NCI-H187 treated with DMSO at 0.1 percent for 48 hours (cell line): ENCODE data around the gene TBXAS1.

Experiments used
- DNase-seq: peaks from one replicate; lab custom pipeline; 2025; lab: John Stamatoyannopoulos, UW

Gene TBXAS1

DNA sequence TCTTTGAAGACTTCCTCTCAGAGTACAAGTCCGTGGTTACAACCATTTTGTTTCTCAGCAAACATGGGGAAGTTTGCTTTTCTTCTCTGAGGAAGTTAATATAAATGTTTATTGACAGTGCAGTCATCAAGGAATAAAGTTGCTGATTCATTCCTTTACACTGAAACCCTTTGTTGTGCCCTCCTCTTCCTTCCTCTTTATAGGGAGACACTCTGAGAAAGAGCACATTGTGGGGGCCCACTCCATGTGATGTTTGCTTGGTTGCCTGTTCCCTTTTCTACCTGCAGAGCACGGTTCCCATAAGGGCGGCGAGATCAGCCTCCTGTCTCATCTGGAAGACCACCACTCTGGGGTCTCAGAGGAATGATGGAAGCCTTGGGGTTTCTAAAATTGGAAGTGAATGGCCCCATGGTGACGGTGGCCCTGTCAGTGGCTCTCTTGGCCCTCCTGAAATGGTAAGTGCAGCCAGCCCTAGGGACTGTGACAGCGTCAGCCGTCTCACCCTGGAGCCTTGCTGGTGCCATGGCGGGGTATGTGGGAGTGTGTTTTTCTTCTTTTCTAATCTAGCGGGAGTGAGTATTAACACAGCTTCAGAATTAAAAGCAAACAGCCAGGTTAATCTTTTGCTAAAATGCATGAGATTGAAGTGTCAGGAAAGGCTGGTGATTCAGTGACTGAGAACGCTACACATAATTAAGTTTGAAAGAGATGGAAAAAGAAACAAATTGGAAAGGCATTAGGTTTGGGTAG, at the start of gene TBXAS1:
Gene TBXAS1, plus strand, starts transcription at position 240 of the 750 bp plus-strand sequence. Its CDS starts 127 bp downstream, at position 367.
- no peak for DNase-seq

DNA sequence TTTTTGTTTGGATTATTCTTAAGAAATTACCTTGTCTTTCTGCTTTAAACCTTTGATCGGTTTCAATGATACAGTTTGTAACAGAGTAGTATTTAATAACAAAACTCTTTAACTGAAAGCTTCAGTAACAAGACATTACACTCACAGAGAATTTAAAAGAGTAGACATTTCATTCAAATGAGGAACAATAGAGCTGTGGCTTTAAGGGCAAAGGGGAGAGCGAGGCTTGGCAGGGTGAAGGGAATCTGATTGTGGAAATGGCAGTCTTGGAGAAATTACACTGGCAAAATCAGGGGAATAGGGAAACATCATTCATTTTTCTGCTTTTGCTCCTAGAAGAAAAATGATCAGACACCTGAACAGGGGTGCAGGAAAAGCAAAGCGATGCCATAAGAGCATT, 46.1 kb upstream of the TBXAS1 start:
- DNase-seq, result no peak

- DNase-seq, result no peak
These were observed 45.2 kb upstream of the TBXAS1 start for GRCh38 chr7:139783647-139784385.

DNA sequence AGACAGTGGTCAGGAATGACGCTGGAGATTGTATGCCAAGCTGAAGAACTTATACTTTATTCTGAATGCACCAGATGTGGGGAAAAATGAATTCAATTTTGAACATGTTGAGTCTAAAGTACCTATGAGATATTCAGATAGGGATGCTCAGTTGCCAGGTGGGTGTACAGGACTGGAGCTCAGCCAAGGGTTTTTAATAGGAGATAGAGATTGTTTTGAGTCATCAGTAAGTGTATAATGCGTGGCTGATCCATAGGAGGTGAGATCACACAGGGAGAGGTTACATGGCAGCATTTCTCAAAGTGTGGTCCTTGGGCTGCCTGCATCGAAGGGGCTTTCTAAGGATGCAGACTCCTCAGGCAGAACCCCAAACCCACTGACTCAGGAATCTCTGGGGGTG, 44.4 kb upstream of the TBXAS1 start:
- DNase-seq, result no peak

DNA sequence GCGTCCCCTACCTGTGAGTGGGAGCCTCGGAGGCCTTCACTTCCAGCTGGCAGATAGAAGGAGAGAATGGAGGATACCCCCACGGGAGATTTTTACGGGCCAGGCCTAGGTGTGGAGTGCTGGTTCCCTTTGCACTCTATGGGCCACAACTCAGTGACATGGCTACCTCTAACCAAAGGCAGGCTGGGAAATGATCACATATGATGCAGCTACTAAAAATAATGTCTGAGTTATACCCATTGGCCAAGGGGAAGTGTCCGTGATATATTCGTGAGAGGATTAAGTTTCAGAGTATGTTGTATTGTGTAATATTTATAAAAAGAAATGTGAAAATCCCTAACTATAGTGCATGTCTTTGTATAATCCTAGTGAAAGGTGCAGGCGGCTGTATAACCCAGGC, 37.7 kb upstream of the TBXAS1 start:
- no peak for DNase-seq

DNA sequence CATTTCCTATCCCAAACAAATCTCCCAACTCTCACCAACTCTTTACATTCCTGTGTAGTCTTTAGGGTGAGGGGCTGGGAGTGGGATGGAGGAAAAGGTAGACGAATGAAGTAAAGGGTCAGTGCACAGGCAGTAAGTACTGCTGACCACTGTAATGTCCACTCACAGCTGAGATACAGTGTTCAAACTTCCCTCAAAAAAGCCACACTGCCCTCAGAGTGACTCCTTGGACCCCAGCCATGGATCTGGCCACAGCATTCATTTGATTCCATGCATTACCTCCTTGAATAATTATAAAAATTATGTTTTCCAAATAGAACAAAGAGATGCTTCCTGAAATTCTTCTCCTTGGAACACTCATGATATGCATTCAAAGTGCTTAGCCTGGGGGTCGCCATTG, 31.5 kb upstream of the TBXAS1 start:
- DNase-seq, result no peak

DNA sequence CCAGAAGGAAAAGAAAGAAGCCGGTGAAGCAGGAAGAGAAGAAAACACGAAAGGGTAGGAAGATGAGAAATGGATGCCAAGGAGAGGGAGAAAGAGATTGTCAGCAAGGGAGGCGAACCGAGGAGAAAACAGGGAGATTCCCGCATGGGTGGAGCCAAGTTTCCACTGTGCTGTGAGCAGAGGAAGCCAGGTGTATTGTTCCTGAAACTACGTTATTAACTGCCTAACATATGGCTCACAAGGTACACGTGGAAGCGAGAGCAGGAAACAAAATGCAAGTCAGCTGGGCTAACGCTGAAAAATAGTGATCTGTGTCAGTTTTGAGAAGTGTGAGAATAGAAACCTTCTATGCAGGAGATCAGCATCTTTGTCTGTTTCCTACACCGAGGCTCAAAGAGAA, 30.8 kb upstream of the TBXAS1 start:
- no peak for DNase-seq

DNA sequence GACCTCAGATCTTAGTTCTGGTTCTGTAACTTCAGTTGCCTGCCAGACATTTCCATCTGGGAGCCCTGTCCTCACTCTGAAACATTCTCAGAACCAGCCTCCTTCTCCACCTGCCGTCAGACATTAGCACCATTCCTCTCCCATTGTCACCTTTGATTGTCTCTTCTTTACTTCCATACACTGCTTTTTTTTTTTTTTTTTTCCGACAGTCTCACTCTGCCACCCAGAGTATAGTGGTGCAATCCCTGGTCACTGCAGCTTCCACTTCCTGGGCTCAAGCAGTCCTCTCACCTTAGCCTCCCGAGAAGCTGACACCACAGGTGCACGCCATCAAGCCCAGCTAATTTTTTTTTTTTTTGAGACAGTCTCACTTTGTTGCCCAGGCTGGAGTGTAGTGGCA, 30.2 kb upstream of the TBXAS1 start:
- no peak for DNase-seq

DNA sequence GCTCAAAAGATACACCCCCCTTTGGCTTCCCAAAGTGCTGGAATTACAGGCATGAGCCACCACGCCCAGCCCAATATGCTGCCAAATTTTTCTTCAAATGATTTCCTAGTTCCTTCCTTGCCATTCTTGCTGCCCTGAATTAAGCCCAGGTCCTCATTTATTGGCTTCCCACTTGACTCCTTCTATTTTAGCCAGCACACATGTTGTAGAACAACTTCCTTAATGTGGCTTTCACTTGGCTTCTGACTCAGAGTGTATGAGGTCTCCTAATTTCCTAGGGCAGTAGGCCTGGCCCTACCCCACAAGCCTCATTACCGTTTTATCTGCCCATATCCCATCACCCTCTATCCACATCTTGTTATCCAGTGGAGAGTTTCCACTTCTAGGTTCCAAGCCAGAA, 29.5 kb upstream of the TBXAS1 start:
- DNase-seq, result no peak

- no peak for DNase-seq
These were observed 24.5 kb upstream of the TBXAS1 start for GRCh38 chr7:139804571-139804970.

DNA sequence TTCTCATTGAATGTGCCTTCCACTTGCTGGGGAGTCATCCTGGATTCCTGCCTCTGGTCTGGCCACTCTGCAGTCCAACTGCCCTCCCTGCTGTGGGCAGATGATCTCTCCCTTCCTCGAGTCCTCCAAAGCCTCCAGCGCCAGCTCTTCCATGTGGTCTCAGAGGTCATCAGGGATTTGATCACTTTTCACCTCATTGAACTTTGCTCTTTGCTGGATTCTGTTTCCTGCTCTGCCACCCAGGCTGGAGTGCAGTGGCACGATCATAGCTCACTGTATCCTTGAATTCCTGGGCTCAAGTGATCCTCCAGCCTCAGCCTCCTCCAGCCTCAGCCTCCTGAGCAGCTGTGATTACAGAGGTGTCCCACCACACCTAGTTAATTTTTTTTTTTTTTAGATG, 22.1 kb upstream of the TBXAS1 start:
- DNase-seq, result no peak

DNA sequence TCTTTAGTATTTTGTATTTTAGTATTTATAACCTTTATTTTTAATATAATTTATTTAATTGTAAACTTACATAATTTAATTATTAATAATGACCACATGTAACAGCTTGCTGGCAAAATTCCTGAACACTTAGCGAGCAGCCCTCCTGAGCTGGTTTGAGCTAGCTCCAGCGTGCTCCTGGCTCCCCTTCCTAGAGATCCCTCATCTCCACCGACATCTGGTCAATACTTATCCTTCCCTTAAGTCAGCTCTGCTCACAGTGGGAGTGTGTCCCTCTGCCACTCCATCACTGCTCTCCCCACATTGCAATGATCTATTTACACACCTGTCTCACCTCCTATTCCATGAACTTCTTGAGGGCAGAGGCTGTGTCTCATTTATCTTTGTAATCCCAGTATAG, 20.6 kb upstream of the TBXAS1 start:
- DNase-seq, result no peak

DNA sequence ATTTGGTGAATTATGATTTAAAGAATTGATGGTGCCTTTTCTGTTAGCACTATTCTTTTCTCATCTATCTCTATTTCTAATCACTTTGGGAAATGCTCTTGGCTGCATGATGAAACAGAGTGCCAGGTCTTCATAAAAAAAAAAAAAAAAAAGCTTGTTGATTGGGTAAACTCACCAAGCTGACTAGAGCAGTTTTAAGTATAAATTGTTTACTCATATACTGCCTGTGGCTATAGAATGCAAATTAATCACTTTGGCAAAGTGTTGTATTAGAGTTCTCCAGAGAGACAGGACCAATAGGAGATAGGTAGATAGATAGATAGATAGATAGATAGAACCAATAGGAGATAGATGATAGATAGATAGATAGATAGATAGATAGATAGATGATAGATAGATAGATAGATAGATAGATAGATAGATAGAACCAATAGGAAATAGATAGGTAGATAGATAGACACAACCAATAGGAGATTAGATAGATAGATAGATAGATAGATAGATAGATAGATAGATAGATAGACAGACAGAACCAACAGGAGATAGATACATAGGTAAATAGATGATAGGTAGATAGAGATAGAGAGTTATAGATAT, 20.1 kb upstream of the TBXAS1 start:
- no peak for DNase-seq

DNA sequence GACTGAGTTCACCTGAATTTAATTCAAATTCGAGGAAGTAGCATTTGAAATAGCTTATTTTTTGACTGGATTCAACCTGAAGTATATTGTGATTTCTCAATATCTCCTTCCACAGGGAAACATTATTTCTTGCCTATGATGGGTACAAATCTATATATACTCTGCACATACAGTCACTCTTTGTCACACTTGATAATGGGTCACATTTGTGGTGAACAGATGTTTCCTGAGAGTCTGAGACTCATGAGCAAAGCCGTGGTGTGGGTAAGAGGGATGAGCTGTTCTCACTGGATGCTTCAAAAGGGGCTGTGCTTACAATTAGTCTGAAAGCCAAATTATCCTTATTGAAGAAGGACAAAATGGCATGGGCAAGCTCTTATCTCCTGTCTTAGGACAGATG, 18.0 kb upstream of the TBXAS1 start:
- DNase-seq, result no peak

- no peak for DNase-seq
These were observed 15.9 kb upstream of the TBXAS1 start for GRCh38 chr7:139813151-139813550.

DNA sequence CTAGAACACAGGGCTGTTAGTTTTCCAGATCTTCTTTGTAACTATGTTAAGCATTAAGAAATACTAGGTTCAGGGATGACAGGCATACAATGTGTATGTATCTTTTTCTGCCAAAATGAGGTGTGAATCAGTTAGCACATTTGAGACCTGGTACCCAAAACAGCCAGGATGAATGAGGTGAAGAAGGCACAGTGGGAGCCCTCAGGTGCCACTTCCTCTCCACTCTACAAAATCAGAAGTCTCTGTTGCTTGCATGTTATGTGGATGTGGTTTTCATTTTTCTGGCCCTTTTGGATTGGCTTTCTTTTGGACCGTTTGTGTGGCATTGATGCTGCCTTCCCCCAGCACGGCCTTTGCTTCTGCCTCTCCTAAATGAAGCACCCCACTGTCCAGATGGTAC, 15.4 kb upstream of the TBXAS1 start:
- no peak for DNase-seq

GRCh38 chr7:139817249-139817648, 11.8 kb upstream of the TBXAS1 start:
- no peak for DNase-seq

DNA sequence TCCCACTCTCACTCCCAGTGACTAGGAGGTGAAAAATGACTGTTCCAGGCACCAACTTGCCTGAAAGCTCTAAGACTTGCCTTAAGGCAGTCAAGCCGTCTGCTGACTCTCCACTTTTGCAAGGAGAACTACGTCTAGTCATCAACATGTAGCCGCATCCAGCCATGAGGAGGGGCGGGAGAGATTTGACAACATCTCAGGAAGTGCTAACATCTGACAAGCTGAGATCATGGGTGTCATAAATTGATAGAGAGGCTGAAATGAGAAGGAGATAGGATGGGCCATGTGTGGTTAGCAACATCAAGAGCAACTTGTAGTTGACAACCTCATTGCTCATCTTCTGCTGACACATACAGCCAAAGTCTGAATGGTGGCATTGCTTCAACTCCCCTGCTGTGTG, 9.0 kb upstream of the TBXAS1 start:
- DNase-seq, result no peak

DNA sequence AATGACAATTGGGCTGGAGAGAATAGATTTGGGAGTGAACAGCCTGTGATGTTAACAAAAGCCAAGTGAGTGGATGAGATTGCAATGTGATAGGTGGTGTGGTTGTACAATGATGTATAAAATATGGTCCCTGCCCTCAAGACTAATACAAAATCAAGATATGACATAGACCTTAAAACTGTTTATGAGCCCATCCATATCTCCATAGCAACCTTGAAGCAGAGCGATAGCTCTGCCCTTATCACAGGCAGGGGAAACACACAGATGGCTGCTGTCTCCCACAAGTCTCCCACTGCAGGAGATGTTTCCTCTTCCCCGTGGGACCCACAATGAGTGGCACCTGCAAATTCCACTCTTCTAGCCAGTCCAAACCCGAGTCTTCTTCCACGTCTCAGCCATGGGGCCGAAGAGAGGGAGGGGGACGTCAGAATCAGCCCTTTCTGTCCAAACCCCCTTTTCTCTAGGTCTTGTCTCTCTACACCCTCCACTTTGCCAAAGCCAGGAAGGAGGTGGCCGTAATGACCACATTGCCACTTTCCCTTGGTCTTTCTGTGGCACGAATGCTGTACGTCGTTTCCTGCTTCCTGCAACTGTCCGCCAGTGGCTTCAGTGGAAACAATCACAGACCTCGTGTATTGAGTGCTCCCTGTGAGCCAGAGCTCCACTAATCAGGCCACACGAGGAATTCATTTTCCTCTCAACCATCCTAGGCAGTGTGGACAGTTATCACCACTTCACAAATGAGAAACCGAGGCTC, 7.5 kb upstream of the TBXAS1 start:
- no peak for DNase-seq

DNA sequence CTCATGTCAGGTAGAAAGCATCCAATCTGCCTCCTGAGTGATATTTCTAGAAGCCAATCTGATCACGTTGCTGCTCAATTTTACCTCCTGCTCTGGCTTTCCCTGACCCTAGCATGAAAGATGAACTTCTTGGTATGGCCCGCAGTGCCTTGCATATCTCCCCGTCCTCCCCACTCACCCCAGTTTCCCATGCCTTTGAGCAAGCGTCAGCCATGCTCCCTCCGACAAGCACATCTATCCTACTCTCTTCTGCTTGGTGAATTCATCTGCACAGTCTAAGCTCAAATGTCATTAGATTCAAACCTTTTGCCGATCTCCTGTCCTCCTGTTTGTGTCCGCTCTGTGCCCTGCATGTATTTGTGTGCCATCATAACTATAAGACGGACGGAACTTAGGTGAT, 6.2 kb upstream of the TBXAS1 start:
- DNase-seq, result no peak

DNA sequence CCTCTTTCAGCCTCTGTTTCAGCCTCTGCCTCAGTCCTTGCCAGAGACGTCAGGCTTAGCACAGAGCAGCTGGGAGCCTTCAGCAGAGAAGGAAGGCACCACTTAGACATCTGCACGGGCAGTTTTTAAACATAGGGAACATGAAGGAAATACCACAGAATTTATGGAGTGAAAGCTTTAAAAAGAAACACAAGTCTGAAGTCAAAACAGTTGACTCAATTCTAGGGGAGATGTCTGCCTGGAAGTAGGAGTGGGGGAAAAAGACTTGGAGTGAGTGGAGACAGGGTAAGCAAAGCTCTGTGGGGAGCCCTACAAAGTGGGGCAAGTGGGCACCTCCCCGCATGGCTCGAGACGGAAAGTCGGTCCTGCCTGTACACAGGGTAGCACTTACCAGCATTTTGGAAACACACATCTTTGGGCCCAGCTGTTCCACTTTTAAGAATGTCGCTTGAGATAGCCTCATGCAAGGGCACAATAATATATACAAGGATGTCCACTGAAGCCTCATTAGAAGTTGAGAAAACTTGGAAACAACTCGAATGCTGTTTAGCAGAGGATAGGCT, 5.0 kb upstream of the TBXAS1 start:
- DNase-seq, result no peak

DNA sequence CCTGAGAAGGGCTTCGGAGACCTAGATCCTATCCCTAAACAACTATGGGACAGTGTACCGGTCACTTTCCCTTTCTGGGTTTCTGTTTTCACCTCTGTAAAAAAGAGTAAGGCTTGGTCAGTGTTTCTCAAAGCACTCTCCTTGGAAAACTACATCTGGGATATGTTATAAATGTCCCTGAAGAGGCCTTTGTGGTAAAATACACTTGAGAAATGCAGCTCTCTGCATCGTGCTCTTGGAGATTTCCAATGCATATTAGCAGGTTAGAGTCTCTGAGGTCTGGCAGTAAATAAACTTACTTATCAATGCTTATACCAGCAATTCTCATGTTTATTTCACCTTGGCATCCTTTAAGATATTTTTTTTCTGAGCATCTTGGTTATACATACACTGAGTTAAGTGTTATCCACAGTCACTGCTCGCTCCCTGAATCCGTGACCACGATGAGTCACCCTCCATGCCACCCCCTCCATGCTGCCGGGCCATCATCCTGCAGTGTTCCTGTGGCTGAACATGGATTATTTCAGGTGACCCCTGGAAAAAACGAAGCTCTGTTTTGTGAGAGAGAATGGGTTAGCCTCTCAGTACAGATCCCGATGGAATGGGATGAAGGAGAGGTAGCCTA, 3.3 kb upstream of the TBXAS1 start:
- DNase-seq, result no peak
